Middle frontal gyrus (tissue), 1 donor: ENCODE data around the gene CD40.
"Not testable (repeated sequence)": the region's sequence is repeated elsewhere in the genome, so short reads cannot be mapped to it uniquely, and the experiment has no call there.

Experiments
- DNase-seq: peaks from one replicate; pipeline ENCODE4 v3.0.0-alpha.2; 2015; ENCODE audit warnings: low spot score; ENCODE audit errors: extremely low spot score

Gene CD40

DNA sequence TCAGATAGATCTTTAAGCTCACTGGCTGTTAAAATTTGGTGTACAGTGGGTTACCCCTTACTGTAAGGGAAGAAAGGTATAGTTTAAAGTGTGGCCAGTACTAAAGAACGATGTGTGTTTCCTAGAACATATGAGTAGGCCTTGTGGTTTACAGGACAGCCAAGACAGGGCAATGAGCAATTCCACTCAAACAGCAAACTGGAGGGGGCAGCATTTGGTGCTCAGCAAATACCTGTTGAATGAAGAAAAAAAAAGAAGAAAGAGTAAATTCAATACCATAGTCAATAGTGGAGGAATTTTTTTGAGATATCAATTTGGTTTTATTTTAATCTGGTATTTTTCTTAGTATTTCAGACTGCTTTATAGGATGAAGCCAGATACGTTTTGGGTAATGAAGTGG lies 24.6 kb upstream of the CD40 start:
- no peak for DNase-seq

DNA sequence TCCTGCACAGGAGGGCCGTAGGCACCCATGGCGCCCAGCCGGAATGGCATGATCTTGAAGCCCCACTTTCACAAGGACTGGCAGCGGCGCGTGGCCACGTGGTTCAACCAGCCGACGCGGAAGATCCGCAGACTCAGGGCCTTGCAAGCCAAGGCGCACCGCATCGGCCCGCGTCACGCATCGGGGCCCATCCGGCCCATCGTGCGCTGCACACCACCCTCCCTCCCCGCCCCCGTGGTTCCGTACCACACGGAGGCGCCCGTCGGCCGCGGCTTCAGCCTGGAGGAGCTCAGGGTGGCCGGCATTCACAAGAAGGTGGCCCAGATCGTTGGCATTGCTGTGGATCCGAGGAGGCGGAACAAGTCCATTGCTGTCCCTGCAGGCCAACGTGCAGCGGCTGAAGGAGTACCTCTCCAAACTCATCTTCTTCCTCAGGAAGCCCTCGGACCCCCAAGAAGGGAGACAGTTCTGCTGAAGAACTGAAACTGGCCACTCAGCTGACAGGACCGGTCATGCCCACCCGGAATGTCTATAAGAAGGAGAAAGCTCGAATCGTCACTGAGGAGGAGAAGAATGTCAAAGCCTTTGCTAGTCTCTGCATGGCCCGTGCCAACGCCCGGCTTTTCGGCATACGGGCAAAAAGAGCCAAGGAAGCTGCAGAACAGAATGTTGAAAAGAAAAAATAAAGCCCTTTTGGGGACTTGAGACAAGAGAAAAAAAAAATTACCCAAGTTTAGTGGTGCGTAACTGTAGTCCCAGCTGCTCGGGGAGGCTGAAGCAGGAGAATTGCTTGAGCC lies 18.4 kb upstream of the CD40 start:
- DNase-seq: no peak

DNA sequence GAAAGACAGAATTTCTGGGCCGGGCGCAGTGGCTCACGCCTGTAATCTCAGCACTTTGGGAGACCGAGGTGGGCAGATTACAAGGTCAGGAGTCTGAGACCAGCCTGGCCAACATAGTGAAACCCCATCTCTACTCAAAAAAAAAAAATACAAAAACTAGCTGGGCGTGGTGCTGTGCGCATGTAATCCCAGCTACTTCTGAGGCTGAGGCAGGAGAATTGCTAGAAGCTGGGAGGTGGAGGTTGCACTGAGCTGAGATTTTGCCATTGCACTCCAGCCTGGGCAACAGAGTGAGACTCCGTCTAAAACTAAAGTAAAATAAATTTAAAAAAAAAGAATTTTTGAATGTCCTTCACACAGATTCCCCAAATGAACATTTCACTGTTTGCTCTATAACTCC lies 17.7 kb upstream of the CD40 start:
- not testable (repeated sequence) for DNase-seq

DNA sequence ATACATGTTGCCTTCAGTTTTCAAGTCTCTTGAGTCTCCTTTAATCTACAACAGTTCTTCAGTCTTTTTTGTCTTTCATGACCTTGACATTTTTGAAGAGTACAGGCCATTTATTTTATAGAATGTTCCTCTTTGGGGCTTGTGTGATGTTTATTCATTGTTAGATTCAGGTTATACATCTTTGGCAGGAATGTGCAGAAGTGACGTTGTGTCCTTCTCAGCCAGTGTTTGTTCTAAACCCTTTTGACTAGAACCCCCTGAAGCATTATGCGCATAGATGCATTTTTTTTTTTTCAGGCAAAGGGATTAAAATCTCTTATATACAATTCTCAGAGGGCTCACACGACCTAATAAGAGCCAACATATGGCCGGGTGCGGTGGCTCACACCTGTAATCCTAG lies 17.1 kb upstream of the CD40 start:
- DNase-seq: no peak

DNA sequence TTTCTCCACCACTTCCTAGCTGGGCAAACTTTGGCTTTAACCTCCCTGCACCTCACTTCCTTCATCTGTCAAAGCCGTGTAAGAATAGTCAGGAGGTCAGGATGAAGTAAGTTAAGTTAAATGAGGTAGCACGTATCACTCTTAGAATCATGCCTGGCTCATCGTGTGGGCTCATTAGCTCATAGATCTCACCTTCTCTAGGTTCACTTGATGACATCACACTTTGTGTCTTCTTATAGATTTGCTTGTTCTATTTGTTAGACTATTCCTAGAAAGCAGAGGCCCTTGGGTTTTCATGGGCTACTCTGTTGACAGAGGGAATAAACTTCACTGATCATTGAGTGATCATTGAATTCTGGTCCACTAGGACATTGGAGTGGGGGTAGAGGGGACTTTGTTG lies 16.2 kb upstream of the CD40 start:
- no peak for DNase-seq

DNA sequence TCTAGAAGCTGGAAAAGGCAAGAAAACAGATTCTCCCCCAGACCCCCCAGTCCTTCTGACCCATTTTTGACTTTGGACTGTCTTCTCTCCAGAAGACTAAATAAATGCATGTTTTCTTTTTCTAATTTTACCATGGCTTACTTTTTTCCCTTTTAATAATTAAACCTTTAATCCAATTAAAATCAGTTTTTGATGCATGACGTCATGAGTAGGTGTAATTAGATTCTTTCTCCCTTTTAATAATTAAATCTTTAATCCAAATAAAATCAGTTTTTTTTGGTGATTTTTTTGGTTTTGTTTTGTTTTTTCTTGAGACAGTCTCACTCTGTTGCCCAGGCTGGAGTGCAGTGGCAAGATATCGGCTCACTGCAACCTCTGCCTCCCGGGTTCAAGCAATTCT lies 15.2 kb upstream of the CD40 start:
- no peak for DNase-seq

DNA sequence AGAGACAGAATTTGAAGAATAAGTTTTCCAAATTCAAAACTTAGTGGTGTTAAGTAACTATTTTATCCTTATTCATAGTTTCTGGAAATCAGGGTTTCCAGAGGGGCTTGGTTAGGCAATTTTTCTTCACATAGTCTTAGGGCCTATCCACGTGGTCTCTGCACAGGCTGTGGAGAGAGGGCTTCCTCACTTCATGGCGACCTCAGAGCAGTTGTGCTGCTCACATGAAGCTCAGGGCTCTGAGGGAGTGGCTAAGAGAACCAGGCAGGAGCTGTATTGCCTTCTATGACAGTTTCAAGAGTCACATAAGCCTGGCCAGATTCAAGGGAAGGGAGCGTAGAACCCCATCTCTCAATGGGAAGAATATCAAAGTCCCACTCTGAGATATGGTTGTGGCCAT lies 13.9 kb upstream of the CD40 start:
- no peak for DNase-seq

DNA sequence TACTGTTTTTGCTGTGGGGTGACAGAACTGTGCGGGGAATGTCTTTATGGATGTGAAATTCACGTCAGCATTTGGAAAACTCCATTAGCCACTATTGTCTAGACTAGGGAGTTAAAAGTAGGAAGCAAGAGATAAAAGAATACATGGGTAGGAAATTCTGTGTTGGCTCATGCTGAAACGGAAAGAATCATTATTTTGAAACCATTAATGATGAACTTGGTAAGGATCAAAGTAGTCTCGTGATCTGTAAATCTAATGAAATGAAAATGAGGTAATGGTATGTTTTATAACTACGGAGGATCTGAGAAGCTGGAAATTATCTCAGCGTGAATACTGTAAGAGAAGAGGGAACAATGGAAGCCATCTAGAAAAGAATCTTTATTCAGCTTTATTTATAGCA lies 11.1 kb upstream of the CD40 start:
- DNase-seq: no peak

DNA sequence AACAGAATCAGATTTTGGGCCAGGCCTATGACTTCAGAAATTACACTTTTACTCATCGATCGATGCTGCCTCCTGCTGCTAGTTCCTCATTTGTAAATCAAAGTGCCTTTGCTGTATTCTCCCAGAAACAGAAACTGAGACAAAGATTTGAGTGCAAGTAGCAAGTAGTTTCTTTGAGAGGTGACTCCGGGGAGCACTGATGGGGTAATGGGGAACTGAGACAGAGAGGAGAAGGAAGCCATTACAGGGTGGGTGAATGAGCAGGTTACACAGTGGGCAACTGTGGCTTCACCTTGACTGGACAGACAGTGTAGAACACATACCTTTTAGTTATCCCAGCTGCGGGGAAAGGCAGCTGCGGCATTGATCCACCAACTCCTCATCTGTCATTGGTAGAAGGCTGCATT lies 9.7 kb upstream of the CD40 start:
- DNase-seq: no peak

DNA sequence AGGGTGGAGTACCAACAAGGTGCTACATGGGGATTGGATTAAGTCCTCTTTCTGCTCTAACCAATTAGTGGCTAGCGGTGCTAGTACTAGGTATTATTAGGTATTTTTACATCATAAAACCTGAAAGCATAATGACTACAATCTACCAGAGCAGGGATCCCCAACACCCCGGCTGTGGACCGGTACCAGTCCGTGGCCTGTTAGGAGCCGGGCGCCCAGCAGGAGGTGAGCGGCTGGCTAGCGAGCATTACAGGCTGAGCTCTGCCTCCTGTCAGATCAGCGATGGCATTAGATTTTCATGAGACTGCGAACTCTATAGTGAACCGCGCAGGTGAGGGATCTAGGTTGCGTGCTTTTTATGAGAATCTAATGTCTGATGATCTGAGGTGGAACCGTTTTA lies 9.1 kb upstream of the CD40 start:
- no peak for DNase-seq

DNA sequence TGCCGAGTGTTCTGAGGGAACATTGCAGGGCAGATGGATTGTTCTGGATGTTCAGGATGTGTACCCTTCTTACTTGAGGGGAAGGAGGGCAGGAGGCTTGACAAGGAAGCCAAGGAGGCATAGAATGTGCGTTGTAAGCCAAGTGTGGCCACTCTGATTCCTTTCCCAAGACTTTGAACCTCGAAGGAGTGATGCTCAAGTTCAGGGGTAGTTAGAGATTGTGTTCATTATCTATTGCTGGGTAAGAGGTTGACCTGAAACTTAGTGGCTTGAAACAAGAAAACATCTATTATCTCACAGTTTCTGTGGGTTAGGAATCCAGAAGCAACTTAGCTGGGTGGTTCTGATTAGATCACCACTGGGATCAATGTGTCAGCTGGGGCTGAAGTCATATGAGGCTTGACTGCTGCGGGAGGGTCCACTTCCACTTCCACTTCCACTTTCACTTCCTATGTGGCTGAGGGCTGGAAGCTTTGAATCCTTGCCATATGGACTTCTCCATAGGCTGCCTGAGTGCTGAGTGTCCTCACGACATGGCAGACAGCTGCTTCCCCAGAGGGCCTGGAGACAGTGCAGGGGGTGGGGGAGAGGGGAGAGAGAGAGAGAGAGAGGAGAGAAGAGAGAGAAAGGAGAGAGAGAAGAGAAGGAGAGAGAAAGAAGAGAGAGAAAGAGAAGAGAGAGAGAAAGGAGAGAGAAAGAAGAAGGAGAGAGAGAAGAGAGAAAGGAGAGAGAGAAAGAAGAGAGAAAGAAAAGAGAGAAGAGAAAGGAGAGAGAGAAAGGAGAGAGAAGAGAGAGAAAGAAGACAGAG lies 6.9 kb upstream of the CD40 start:
- no peak for DNase-seq

DNA sequence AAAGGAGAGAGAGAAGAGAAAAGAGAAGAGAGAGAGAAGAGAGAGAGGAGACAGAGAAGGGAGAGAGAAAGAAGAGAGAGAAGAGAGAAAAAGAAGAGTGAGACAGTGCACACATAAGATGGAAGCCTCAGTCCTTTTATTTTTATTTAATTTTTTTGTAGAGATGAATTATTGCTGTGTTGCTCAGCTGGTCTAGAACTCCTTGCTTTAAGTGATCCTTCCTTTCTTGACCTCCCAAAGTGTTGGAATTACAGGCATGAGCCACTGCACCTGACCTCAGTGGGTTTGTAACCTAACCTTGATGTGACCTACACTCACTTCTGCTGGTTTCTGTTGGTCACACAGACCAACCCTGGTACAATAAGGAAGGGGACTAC lies 6.3 kb upstream of the CD40 start:
- no peak for DNase-seq

DNA sequence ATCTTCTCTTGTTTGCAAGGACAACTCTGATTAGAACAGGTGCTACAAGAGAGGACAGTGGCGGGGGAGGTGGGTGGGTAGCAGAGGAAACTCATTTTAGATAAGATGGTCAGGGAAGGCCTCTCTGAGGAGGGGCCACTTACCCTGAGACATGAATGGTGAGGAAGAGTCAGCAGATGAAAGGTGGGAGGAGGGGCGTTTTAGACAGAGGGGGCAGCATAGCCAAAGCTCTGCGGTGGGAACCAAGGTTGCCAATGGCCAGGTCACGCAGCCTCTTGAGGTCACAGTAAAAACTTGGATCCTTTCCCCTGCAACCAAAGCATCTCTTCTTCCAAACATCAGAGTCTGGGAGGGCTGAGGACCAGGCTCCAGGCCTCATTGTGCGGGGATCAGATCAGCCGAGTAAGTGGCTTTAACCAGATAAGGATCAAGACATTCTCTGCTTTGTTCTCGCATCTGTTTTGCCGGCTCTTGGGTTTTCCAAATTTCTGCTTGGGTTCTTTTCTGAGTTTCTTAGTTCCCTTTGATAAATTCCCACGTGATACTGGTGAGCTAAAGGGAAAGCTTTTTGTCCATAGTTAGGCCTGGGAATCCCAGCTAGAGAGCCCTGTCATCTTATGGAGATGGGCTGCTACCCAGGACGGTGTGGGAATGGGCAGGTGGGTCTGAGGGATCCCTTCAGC lies 5.5 kb upstream of the CD40 start:
- no peak for DNase-seq

DNA sequence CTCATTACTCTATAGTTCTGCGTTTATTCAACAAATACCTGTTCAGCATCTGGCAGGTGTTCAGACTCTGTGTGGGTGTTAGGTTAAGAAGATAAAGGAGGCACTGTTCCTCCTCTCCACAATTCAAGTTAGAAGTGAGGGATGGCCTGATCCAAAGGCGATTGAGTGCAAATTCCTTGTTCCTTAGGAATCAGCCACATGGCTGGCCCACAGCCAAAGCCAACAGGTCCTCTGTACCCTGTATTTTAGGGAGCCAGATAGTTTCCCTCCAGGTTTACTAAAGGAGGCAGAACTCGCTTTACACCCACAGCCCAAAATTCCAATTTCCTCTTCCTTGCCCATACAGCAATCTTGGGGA lies 5.0 kb upstream of the CD40 start:
- DNase-seq: no peak

DNA sequence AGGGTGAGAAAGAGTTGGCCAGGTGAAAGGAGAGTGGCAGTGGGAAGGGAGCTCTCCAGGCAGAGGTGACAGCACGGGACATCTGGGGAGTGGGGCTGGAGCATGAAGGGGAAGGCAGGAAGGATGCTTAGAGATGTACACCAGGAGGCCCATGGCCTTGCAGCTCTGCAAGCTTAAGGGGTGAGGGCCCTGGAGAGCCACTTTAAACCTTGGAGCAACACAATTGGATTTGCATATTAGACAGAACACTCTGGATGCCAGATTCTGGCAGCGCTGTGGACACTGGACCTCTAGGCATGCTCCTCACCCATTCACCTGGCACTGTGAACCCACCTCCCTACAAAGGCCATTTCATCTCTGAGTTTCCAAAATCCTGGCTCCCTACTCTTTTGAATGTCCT lies 3.7 kb upstream of the CD40 start:
- no peak for DNase-seq

DNA sequence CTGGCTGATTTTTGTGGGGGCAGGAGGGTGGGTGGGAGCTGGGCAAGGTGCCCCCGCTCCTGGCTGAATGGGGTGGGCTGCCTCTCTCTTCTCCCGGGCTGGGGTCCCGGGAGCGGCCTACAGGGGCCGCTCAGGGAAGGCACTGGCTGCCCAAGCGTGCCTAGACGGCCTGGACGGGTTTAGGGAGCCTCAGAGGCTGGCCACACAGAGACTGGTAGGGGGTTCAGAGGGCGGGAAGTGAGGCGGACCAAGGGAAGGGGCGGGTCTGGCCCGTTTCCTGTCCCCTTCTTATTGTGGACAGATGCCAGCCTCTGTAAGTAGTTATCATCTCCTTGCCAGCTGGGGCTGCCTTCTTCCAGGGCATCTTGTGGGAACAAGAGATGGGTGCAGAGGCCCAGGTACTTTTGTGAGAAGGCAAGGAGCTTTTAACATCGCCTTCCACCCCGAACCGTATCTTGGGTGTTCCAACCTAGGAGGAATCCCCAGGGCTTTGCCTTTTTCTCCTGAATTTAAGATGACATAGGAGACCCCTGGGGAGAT lies 437 bp downstream of the CD40 start:
- DNase-seq: no peak

DNA sequence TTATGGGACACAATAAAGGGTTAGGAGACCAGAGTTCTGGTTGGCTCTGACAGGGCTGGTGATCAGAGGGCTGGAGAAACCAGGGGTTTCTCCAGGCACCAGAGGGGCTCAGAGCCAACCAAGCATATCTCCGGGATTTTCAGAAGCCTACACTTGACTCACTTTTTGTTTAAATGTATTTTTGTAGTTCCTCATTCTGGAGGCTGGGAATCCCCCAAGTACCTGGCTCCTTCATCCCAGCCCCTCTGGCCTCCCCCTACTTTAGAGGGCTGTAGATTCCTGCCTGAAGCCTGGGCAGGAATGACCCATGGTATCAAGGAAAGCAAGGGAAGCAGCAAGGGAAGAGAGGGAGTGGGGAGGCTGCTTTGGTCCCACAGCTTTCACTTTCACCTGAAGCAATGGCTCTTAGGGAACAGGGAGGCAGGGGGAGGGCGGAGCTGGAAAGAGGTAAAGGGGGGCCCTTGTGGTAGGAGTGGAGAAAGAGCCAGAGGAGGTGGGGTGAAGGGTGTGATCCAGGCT lies 973 bp downstream of the CD40 start:
- no peak for DNase-seq

DNA sequence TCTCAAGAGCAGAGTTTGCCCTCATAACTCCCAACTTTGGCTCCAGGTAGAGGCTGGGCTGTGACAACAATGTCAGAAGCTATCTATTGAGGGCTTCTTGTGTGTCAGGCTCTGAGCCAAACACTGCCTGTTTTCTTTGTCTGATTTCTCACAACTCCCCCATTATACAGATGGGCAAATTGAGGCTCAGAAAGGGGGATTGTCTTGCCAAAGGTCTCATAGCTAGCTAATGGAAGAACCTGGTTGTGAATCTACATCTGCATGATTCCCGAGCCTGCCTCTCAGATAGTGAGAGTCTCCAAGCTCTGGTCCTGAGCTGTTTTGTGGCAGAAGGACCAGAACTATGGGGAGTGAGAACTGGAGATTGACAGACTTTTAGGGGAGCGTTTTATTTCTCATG lies 1.4 kb downstream of the CD40 start:
- DNase-seq: no peak

DNA sequence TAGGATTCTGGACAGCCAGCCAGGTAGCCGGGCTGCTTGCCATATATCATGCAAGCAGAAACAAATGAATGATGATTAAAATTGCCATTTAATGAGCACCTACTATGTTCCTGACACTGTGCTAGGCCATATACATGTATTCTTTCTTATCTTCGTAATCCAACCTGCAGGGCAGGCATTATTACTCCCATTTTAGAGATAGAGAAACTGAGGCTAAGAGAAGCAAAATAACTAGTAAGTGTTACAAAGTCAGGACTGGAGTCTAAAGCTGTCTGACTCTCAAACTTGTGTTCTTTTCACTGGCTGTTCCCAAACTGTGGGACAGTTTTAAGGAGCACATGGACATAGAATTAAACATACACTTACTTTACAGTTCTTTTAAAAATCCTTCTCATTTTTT lies 2.0 kb downstream of the CD40 start:
- DNase-seq: no peak

DNA sequence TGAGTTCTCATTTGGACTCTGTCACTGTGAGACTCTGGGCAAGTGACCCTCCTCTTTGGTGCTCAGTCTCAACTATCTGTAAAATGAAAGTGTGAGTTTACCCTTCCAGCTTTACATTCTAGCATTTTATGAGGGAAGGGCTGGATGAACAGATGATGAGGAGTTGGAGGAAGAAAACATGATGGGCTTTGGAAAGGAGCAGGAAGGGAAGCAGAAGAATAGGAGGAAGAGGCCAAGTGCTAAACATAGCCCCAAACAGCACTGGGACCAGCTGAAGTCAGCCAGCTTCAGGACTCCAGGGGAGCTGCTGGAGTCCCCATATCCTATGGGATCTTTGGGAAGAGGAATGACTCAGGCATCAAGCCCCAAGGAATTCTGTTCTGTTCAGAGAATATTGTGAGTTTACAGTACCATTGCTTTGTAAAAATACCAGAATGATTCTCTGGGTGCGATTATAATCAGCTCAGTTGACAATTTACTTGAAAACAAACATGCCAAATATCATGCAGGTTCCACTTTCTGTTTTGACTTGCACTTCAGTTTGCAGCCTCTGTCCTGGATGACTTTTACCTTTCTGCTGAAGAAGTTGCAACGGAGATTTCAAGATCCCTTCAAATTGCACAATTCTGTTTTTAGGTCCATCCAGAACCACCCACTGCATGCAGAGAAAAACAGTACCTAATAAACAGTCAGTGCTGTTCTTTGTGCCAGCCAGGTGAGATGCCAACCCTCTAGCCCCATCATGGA lies 3.2 kb downstream of the CD40 start:
- DNase-seq: no peak

DNA sequence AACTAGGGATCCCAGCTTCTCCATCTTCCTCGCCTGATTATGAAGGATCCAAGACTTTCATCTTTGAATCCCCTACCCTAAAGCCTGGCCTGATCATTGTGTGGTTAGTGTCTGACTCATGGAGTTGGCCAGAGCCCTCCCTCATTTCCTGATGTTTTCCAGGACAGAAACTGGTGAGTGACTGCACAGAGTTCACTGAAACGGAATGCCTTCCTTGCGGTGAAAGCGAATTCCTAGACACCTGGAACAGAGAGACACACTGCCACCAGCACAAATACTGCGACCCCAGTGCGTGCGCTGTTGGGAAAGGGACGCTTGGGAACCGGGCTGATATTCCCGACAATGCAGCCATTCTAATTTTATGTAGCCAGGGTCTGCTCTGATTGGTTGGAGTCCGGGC lies 4.0 kb downstream of the CD40 start:
- no peak for DNase-seq
